NCI-H774 (cell line): ENCODE data around the gene TMEM163.
"Not testable (repeated sequence)": the region's sequence is repeated elsewhere in the genome, so short reads cannot be mapped to it uniquely, and the experiment has no call there.

Experiments
- DNase-seq: peaks from one replicate; lab custom pipeline; 2025; lab: John Stamatoyannopoulos, UW

The TMEM163 gene

DNA sequence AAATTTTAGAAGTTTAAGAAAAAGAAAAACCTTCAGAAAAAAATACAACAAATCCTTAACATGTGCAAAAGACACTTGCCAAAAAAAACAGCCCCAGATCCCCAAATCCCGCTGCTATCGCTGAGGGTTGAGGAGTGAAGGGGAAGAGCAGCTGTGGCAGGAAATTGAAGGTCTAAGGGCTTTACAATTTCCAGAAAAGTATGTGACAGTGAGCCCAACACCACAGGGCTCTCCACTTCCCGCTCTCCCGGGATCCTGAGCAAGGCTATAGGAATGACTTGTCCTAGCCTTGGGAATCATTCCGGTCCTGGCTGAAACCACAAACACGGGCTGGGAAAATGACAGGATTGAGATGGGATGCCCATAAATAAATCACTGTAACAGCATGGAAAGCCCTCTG is 191.4 kb downstream of the TMEM163 start:
- DNase-seq = no peak

DNA sequence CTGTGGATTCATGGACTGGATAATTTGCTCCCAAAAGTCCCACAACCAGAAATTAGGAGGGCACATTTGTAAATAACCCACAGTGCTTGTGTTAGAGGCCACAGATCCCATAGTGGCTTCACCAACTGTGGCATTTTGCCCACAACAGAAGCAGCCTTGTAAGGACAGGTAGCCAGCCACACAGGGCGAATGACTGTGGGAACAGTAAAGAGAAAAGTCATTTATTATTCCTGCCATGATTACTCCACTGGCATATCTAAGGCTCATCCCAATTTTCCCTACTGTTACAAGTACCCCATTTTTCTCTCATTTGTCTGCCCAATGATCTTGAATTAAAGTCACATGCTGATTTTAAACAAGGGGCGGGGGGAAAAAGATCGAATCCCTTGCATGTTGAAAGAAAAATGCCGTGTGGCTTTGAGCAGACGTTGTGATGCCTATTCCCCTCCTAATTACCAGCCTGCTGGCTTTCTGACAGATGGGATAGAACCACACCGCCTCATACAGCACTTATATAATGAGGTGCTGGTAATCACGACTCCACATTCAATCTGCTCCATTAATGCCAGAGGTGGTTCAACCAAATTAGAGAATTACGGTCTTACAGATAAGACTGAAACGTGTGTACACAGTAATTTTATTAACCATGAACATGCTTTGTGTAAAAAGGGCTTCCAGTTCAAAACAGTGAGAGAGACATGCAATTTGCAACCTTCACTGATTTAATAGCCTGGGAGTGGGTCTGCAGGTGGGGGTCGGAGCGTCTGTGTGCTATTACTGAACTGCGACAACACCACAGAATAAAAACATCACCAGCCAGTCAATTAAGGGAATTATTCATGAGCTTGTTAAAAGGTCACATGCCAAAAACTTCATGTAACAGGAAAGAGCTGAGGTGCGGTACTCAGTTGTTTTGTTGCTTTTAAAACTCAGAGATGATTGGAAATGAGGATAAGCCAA is 196.0 kb downstream of the TMEM163 start:
- peak; percentile 24 for DNase-seq

DNA sequence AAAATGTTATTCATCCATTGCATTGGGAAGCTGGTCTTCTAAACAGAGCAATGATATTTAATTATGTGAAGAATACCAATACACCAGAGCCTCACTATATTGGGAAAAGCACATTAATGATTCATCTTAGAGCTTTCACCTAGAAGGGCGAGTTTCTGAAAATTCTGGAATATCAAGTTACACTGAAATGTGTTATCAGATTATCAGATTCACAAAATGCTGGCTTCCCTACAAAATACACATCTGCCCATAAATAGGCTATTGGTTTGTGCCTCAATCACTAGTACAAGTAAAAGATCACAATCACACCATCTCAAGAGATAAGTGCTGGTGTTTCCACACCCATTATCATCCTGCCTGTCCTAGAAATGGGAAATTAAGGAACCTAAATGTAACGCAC is 200.7 kb downstream of the TMEM163 start:
- no peak for DNase-seq

DNA sequence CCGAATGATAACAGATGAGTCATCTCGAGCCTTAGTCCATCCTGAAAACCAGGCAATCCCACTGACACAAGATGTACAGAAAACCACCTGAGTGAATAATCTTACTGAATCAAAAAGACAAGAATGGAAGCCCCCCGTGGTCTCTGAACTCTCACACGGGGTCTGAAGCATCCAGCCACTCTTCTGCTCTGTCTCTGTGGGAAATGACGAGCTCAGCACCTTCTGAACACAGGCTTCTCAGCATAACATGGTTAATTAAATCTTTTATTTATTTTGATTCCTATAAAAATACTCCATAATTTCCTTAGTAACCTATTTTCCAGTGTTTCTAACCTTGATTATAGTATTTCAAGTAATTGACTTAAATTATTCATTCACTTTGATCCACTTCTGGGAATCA is 203.7 kb downstream of the TMEM163 start:
- no peak for DNase-seq

DNA sequence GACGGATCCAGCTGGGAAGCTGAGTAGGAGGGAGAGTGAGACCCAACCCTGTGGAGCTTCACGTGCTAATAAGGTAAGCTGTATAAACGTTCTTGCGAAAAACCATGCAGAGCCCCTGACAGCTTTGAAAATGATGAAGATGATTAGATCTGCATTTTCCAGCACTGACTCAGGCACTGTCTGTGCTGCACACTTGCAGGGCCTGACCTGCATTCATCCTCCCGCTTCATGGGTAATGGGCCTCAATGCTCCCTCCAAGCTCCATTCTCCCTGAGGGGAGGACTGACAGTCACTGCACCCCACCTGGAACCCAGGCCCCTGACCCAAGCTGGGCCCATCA is 205.4 kb downstream of the TMEM163 start:
- DNase-seq = no peak

DNA sequence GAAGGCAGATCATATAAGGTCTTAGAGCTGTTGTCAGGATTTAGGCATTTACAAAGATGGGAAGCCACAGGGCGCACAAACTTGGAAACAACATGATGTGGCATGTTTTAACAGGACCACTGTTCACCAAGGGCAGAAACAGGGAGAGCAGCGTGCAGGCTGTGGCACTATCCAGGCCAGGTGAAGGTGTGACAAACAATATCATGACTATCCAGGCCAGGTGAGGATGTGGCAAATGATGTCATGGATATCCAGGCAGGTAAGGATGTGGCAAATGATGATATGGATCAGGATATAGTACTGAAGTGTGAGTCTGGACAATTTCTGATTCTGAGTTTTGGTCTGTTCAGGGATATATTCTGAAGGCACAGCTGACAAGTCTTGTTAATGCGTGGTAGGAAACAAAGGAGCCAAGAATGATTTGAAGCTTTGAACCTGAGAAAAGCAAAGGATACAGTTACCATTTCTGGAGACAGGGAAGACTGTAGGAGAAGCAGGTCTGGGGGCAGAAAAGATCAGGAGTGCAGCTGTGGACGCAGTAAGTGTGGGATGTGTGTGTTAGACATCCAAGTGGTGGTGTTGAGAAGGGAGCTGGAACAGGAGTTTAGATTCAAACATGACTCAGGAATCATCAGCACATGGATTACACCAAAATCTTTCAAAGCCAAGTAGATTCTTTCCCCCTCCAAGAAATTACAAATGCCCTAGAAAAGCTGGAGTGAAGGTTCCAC is 205.9 kb downstream of the TMEM163 start:
- no peak for DNase-seq

DNA sequence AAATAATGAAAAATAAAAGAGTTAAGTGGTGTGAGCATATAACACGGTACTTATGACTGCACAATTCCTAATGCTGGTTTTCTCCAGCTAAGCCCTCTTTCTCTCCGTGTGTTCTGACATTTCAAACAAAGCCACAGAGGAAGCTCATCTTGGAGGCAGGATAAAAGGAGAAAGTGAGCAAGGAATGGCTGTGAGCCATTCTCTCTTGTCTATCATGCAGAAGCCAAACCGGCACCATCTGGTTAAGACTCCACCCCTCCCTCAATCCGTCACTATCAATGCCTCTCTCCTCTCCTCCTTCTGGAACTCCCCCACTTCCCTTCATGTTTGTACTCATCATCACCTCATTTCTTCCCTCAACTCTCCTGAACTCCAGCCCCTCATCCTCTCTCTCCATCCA is 210.4 kb downstream of the TMEM163 start:
- peak; percentile 32 for DNase-seq

DNA sequence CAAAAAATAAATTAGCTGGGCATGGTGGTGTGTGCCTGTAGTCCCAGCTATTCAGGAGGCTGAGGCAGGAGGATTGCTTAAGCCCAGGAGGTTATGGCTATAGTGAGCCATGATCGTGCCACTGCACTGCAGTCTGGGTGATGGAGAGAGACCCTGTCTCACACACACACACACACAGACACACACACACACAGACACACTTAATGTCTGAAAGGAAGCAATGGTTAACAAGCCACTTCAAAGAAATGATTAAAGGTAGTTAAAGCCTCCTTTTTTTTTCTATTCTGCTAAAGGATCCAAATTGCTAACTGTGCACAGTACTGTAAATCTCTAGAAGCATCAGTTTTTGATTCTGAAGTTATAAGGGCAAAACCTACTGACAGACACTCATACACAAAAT is 211.1 kb downstream of the TMEM163 start:
- DNase-seq = no peak

DNA sequence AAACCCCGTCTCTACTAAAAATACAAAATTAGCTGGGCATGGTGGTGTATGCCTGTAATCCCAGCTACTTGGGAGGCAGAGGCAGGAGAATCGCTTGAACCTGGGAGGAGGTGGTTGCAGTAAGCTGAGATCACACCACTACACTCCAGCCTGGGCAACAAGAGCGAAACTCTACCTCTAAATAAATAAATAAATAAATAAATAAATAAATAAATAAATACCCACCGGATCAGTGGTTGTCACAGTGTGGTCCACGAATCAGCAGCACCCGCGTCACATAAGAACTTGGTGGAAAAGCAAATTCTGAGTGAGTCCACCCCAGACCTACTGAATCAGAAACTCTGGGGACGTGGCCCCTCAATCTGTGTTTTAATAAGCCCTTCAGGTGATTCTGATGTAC is 211.6 kb downstream of the TMEM163 start:
- not testable (repeated sequence) for DNase-seq

DNA sequence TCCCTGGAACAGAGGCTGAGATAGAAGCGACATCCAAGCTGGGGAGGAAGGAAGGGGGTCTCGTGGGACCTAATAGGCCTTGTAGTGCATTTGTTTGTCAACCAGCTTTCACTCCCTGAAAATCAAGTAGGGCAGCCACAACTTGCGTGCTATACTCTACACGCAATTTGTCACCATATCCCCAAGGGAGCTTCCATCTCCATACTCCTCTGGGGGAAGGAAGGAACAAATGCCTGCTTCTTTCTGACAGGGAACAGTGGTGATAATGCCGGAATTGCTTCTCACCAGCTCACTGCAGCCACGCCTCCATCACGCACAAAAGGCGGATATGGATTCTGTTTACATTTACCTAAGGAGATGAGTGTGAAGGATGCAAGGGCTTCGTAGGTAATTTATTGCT is 213.4 kb downstream of the TMEM163 start:
- DNase-seq = no peak

DNA sequence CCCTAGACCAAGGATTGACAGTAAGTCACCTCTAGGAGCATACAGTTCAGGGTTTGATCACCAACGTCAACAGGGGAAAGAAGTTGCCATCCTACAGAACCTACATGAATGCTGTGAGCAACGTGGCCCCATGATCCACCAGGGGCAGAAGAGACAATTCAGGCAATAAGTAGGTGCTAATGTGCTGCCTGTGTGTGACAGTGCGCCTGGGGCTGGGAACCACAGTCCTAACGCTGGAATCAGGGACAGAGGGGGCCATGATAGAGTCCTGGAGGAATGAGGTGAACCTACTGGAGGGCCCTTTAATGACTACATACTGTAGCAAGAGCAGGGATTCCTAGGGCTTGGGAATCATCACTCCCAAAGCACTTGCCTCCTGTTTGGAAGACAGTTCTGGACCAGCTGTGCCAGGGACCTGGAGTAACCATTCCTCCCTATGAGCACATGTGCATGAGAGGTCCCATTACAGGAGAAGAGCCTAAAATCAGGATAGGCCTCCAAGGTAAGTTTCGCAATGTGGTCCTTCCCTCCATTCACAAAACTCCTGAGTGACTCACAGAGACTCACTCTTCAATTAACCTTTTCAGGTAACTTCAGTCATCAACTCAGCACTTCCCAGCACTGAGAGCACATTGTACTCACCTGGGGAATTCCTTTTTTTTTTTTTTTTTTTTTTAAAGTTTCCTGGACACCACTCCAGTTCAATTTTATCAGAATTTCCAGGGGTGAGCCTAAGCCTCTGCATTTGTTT is 214.0 kb downstream of the TMEM163 start:
- DNase-seq = no peak

DNA sequence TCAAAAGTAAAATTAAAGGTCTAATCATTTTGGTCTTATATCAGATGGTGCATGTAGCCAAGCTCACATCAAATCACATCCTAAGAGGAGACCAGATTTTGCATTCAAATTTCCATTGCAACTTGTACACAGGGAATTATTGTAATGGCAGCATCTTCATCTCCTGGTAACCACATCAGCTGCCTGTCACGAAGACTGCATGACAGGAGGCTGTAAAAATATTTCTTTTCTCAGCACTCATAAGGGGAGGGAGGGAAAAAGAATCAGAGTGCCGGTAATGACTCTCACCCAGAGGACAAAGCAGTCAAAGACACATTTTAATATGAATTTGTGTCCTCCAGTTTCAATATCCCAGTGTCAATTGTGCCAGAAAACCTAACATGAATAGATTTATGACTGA is 216.7 kb downstream of the TMEM163 start:
- DNase-seq = no peak

DNA sequence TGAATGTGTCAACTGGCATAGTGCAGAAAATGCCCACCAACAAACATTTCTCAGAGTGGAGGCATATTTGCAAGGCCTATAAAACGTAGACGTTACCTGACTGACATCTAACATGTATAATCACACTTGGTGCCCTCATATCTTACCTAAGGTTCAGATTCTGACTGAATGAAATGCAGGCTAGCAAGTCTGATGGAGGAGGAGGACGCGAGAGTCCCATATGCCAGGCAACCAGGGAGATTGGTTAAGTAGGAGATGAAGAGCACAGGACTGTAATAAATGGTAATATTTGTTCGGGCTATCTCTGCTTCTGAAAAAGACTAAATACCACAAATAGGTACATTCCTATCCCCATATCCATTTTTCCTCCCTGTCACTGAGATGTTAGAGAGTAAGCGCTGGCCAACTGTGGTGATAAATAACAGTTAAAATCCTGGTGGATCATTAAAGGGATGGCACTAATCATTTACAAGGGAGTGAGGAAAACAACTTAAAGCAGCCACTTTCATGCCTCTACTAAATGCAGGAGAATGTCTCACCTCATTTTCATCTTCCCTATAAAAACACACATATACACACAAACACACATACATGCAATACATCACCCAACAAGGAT is 217.2 kb downstream of the TMEM163 start:
- DNase-seq = no peak

DNA sequence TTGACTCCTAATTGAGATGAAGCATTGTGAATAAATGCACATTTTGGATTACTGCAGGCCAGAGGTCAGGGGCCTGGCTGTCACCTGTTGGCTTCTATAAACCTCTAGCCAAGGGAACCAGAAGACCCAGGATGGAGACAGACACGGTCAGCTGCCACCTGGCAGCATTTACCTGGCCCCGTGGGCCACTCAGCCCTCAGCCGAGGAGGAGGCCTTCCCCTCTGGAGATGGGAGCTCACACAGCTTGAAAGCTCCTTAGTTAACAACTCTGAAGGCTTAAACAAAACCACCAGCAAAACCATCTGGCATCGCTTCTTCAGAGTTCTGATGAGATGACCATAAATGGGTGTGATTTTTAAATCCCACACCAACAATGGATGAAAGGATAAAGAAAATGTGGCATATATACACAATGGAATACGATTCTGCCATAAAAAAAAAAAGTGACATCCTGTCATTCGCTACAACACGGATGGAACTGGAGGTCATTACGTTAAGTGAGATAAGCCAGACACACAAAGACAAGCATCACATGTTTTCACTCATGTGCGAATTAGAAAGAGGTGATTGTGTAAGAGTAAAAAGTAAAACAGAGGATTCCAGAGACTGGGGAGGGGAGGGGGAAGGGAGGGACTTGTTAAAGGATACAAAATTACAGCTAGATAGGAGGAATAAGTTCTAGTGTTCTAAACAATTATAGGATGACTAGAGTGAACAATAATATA is 218.4 kb downstream of the TMEM163 start:
- DNase-seq = no peak

DNA sequence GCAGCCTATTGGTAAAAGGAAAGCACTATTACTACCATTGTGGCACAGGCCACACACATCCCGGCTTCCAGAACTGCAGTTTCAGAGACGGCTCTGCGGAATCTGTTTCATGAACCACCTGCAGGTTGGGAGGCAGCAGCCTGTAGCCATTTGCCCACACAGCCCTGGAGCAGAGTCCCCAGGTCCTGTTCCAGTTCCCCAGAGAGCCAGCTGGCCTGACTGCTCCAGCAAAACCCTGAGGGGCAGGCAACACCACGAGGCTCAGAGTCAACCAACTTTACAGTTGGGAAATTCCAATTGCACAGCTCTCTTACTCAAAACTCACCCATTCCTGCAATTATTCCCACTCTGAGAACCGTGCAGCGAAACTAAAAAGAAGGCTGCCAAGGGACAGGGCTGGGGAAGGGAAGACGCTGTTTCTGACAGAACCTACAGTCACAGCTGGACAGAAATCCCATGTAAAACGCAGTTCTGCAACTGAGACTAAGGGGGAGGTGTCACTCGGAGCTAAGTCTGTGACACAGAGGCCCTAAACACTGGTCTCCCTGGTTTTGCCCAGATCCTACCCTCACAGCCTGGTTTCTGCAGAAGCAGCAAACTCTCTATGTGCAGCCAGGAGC is 219.4 kb downstream of the TMEM163 start:
- no peak for DNase-seq

DNA sequence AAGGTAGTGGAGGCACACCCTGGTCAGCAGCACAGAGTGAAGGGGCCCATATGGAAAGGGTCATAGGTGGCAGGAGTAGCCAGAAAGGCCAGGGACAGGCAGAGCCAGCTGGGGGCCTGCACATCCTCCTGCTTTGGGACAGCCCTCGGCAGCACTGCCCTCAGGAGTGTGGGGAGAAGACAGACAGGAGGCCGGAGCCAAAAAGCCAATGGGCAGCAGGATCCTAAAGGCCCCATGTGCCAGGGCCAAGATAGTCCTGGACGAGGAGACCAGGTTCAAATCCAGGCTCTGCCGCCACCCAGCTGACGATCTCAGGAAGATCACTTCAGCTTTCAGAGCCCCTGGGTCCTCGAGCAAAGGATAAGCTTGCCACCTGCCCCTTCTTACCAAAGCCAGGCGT is 220.1 kb downstream of the TMEM163 start:
- DNase-seq = no peak

DNA sequence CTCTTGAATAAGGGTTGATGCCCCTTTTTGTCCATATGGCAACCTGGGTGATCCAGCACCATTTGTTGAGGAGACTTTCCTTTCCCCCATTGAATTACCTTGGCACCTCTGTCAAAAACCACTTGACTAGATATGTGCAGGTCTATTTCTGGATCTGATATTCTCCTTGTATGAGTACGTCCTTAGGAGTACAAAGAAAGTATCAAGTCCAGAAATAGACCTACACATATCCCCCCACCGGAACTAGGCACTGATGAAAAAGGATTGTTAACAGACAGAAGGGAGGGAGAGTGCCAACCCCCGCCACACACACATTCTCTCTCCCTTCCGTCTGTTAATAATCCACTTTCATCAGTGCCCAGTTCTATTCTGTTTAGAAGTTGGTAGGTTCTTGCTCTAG is 225.0 kb downstream of the TMEM163 start:
- DNase-seq = no peak

DNA sequence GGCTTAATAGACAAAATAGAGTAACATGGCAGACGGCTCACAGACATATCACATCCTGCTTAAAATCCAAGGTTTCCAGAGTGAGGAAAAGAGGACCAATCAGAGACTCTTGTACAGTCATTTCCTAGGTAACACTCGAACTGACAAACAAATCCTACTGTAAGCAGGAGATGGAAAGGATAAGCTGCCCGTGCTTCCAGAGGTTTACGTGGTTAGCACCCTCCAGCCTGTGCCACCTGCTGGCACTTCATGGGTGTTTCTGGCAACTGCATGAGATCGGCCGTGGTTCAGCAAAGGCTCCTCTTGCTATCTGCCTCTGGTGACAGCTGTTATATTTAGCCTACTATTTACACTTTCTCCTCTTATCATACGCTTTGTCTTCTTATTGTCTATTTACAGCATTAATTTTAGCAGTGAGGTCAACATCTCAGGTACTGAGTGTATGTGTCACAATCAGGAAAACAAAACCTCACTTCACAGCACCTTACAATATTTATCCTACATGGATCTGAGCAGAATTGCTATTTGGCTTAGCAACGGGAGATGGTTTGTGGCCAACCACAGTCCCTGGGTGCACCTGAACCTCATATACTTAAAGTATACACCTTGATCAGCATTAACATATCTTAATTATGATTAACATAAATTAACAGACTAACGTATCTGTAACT is 226.9 kb downstream of the TMEM163 start:
- peak; percentile 95 for DNase-seq

DNA sequence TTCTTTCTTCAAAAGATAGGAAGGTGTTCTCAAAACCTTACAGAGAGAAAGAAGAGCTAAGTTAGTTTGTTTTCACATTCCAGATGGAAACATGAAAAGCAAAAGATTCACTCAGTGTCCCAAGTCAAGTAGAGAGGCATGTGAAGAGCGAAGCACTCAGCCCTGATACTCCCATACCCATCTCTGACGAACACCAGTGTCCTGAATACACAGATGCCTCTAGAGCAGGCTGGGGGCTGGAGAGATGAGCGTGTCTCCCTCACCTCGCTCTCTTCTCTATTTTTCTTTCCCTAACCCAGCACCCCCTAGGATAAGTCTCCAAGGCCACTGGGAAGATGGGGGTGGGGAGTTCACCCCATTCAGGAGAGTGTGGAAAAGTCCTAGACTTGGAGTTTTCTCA is 227.8 kb downstream of the TMEM163 start:
- no peak for DNase-seq

DNA sequence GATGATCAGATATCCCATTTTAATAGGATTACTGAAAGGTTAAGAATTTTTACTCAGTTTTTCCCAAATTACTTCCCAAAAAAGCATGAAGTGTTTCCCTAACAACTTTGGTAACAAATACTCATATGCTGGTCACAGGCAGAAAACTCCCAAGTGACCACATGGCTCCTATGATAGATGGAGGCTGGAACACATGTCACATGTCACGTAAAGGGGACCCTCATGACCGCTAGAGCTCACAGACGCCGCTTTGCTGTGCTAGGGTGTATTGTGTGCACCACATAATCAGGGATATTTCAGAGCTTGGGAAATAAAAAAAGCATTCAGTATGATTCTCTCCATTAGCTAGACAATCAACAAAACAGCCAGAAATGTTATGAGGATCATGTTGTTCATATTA is 228.2 kb downstream of the TMEM163 start:
- DNase-seq = no peak
